ENCODE results near the gene FSTL5. TPM values are rescaled to one million over a fixed set of nuclear protein-coding genes. Genes with fewer than 3 reads are reported as not detected.
A peak's percentile ranks its signal among the peaks of the same experiment; 100 is the strongest.

The FSTL5 gene
- polyA plus RNA-seq, 4 donors, result 0.19 to 0.36 TPM; not detected in 2

DNA sequence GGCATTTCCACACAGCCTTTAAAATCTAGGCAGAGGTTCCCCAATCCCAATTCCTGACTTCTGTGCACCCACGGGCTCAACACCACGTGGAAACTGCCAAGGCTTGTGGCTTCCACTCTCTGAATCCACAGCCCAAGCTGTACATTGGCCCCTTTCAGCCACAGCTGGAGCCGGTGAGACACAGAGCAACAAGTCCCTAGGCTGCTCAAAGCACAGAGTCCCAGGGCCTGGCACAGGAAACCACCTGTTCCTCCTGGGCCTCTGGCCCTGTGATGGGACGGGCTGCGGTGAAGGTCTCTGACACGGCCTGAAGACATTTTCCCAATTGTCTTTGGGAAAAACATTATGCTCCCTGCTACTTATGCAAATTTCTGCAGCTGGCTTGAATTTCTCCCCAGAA, 500.0 kb downstream of the FSTL5 start:
- Histone ChIP-seq H3K4me1 (ENCODE audit: control insufficient read depth in 3 of 3, insufficient read depth in 2 of 3, low read depth in 1 of 3, low read length in 2 of 3) (no peaks in the 10 kb centered on the region), H3K27ac (ENCODE audit: low read depth in 1 of 3, low read length in 2 of 3) (no peak overlapping the region), H3K4me3 (ENCODE audit: low read depth in 1 of 3, low read length in 3 of 3) (no peak overlapping the region), H3K9me3 (ENCODE audit: control insufficient read depth in 2 of 2, insufficient read depth in 1 of 2, low read depth in 1 of 2, low read length in 1 of 2) (no peaks in the 10 kb centered on the region), H3K36me3 (ENCODE audit: control insufficient read depth in 3 of 3, insufficient read depth in 2 of 3, low read depth in 1 of 3, low read length in 3 of 3) (no peaks in the 10 kb centered on the region), H3K27me3 (ENCODE audit: control insufficient read depth in 3 of 3, insufficient read depth in 3 of 3, low read length in 3 of 3) (no peaks in the 10 kb centered on the region)
- WGBS, 3 donors, result 76 to 89% (median 81%) methylated on average over 6 of the region's 6 CpGs
- DNase-seq, result no peak
- no peak for FAIRE-seq

DNA sequence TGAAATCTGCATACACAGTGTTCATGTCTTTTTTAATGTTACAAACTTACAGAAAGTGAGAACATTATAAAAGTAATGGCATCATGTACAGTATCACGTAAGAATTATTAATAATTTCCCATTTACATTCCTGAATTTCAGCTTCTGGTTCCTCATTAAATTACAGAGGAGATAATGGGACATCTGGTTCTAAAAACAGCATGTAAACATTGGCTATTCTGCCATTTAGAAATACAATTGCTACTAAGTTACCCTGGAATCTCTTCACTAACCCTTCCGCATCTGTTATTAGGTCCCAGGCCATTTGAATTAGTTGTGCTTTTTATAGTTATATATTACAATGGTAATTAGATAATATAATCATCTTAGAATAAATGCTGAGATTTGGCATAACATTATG, 505.1 kb downstream of the FSTL5 start:
- H3K27ac ChIP-seq (ENCODE audit: low read depth in 1 of 3, low read length in 2 of 3), result no peak overlapping the region
- H3K4me3 ChIP-seq (ENCODE audit: low read depth in 1 of 3, low read length in 3 of 3), result no peak overlapping the region
- FAIRE-seq (no peak), DNase-seq (no peak)
- no peaks in the 10 kb centered on the region for H3K9me3 ChIP-seq (ENCODE audit: control insufficient read depth in 2 of 2, insufficient read depth in 1 of 2, low read depth in 1 of 2, low read length in 1 of 2)
- WGBS, 3 donors, result 68 to 78% (median 75%) methylated on average over 2 of the region's 2 CpGs
- no peaks in the 10 kb centered on the region for H3K27me3 ChIP-seq (ENCODE audit: control insufficient read depth in 3 of 3, insufficient read depth in 3 of 3, low read length in 3 of 3)
- H3K36me3 ChIP-seq (ENCODE audit: control insufficient read depth in 3 of 3, insufficient read depth in 2 of 3, low read depth in 1 of 3, low read length in 3 of 3), result no peaks in the 10 kb centered on the region
- H3K4me1 ChIP-seq (ENCODE audit: control insufficient read depth in 3 of 3, insufficient read depth in 2 of 3, low read depth in 1 of 3, low read length in 2 of 3), result no peaks in the 10 kb centered on the region

DNA sequence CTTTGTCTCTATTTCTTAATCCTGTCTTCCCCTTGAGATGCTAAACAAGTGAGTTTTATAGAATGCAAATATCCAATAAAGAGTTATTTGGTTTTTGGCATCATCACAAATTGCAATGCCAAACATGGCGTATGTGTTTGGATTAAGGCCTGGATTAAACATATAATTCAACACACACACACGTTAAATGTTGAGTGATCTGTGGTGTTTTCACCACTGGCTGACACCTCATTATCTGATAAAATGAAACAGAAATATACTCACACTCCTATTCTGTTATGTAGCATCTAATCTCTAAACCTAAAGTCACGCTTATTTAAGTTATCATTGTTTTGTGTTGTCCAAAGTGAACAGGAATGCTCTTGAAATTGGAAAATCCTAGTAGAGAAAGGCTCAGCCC, 506.2 kb downstream of the FSTL5 start:
- DNase-seq (no peak), FAIRE-seq (no peak)
- H3K9me3 ChIP-seq (ENCODE audit: control insufficient read depth in 2 of 2, insufficient read depth in 1 of 2, low read depth in 1 of 2, low read length in 1 of 2), result no peaks in the 10 kb centered on the region
- no peaks in the 10 kb centered on the region for H3K27me3 ChIP-seq (ENCODE audit: control insufficient read depth in 3 of 3, insufficient read depth in 3 of 3, low read length in 3 of 3)
- H3K27ac ChIP-seq (ENCODE audit: low read depth in 1 of 3, low read length in 2 of 3), result no peak overlapping the region
- H3K4me3 ChIP-seq (ENCODE audit: low read depth in 1 of 3, low read length in 3 of 3), result no peak overlapping the region
- H3K4me1 ChIP-seq (ENCODE audit: control insufficient read depth in 3 of 3, insufficient read depth in 2 of 3, low read depth in 1 of 3, low read length in 2 of 3), result no peaks in the 10 kb centered on the region
- no peaks in the 10 kb centered on the region for H3K36me3 ChIP-seq (ENCODE audit: control insufficient read depth in 3 of 3, insufficient read depth in 2 of 3, low read depth in 1 of 3, low read length in 3 of 3)
- WGBS, 3 donors, result 74 to 81% (median 78%) methylated on average over 3 of the region's 3 CpGs

DNA sequence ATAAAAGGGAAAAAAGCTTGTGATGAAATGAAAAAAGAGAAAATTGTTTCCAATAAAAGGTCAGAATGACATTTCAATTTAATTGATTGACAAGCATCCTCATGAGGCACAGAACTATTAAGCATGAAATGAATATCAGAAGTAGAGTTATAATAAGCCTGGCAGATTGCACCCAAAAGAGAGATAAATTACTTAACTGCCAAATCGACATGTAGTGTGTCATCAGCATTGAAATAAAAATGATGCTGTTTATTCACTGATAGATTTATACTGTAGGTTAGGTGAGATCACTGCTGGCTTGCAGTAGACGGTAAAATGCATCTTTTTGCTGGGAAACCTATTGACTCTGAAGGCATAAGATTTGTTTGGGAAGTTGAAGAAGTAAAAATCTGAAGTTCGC, 507.2 kb downstream of the FSTL5 start:
- Histone ChIP-seq H3K36me3 (ENCODE audit: control insufficient read depth in 3 of 3, insufficient read depth in 2 of 3, low read depth in 1 of 3, low read length in 3 of 3) (no peaks in the 10 kb centered on the region), H3K27ac (ENCODE audit: low read depth in 1 of 3, low read length in 2 of 3) (no peak overlapping the region), H3K27me3 (ENCODE audit: control insufficient read depth in 3 of 3, insufficient read depth in 3 of 3, low read length in 3 of 3) (no peaks in the 10 kb centered on the region), H3K9me3 (ENCODE audit: control insufficient read depth in 2 of 2, insufficient read depth in 1 of 2, low read depth in 1 of 2, low read length in 1 of 2) (no peaks in the 10 kb centered on the region), H3K4me3 (ENCODE audit: low read depth in 1 of 3, low read length in 3 of 3) (no peak overlapping the region), H3K4me1 (ENCODE audit: control insufficient read depth in 3 of 3, insufficient read depth in 2 of 3, low read depth in 1 of 3, low read length in 2 of 3) (no peaks in the 10 kb centered on the region)
- no peak for FAIRE-seq
- DNase-seq, result no peak
- 64 to 76% (median 69%) methylated on average over 3 of the region's 3 CpGs for WGBS, 3 donors

DNA sequence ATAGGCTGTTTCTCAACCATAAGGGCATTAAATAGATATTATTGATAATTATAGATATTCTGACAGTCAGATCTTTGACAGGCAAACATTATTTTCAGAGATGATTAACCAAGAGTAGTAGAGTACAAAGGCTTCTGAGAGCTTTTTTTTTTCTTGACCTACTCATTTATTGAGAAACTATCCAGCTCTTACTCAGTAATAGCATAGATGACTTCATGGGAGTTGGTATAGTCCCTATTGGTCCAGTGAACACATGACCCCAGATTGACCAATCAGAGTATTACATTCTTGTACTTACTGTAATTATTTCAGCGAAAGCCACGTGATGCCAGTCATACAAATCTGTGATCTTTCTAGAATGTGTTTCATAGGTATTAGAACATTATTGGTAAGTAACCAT, 508.7 kb downstream of the FSTL5 start:
- 79 to 86% (median 80%) methylated on average over 2 of the region's 2 CpGs for WGBS, 3 donors
- no peak overlapping the region for H3K27ac ChIP-seq (ENCODE audit: low read depth in 1 of 3, low read length in 2 of 3)

DNA sequence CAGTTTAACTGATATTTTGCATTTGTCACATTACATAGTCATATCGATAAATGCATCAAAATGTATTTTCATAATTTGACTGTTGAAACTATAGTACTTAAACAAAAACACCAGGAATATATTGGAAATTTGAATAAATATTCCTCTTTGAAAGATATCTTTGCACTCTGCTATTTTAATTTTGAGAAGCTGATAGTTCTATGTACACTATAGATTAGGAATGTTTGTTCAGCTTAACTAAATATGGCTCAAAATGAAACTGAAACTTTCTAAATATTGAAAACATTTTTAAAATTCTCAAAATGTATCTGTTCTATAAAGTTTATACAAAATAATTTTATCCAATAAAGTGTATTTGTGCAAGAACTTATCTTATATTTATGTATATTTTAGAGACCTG, 510.1 kb downstream of the FSTL5 start:
- peak; percentile 36 for FAIRE-seq
- DNase-seq, result no peak
- WGBS, 3 donors, result 84 to 97% (median 91%) methylated on average over 1 of the region's 1 CpG
- Histone ChIP-seq H3K4me1 (ENCODE audit: control insufficient read depth in 3 of 3, insufficient read depth in 2 of 3, low read depth in 1 of 3, low read length in 2 of 3) (no peaks in the 10 kb centered on the region), H3K27me3 (ENCODE audit: control insufficient read depth in 3 of 3, insufficient read depth in 3 of 3, low read length in 3 of 3) (no peaks in the 10 kb centered on the region), H3K4me3 (ENCODE audit: low read depth in 1 of 3, low read length in 3 of 3) (no peak overlapping the region), H3K27ac (ENCODE audit: low read depth in 1 of 3, low read length in 2 of 3) (no peak overlapping the region), H3K9me3 (ENCODE audit: control insufficient read depth in 2 of 2, insufficient read depth in 1 of 2, low read depth in 1 of 2, low read length in 1 of 2) (no peaks in the 10 kb centered on the region), H3K36me3 (ENCODE audit: control insufficient read depth in 3 of 3, insufficient read depth in 2 of 3, low read depth in 1 of 3, low read length in 3 of 3) (no peaks in the 10 kb centered on the region)

More for the DNA sequence above, 508.7 kb downstream of the FSTL5 start:
- no peak for DNase-seq
- Histone ChIP-seq H3K9me3 (ENCODE audit: control insufficient read depth in 2 of 2, insufficient read depth in 1 of 2, low read depth in 1 of 2, low read length in 1 of 2) (no peaks in the 10 kb centered on the region), H3K4me3 (ENCODE audit: low read depth in 1 of 3, low read length in 3 of 3) (no peak overlapping the region), H3K4me1 (ENCODE audit: control insufficient read depth in 3 of 3, insufficient read depth in 2 of 3, low read depth in 1 of 3, low read length in 2 of 3) (no peaks in the 10 kb centered on the region), H3K27me3 (ENCODE audit: control insufficient read depth in 3 of 3, insufficient read depth in 3 of 3, low read length in 3 of 3) (no peaks in the 10 kb centered on the region), H3K36me3 (ENCODE audit: control insufficient read depth in 3 of 3, insufficient read depth in 2 of 3, low read depth in 1 of 3, low read length in 3 of 3) (no peaks in the 10 kb centered on the region)
- FAIRE-seq, result no peak

DNA sequence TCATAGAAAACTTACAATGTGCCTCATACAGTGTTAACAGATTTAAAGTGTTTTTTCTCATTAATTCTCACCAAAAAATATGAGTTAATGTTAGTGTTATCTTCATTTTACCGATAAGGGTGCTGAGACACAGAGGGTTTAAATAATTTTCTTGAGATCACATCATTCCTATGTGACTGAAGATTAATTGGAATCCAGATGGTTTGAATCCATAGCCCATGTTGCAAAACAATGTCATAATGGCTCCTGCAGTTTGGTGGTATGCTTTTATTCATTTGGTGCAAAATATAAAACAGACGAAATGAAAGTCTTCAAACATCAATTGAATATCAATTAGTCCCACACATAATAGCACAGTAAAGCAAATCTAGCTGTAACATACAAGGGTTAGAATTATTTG, 512.2 kb downstream of the FSTL5 start:
- Histone ChIP-seq H3K36me3 (ENCODE audit: control insufficient read depth in 3 of 3, insufficient read depth in 2 of 3, low read depth in 1 of 3, low read length in 3 of 3) (no peaks in the 10 kb centered on the region), H3K4me3 (ENCODE audit: low read depth in 1 of 3, low read length in 3 of 3) (no peak overlapping the region), H3K27me3 (ENCODE audit: control insufficient read depth in 3 of 3, insufficient read depth in 3 of 3, low read length in 3 of 3) (no peaks in the 10 kb centered on the region), H3K9me3 (ENCODE audit: control insufficient read depth in 2 of 2, insufficient read depth in 1 of 2, low read depth in 1 of 2, low read length in 1 of 2) (no peaks in the 10 kb centered on the region), H3K27ac (ENCODE audit: low read depth in 1 of 3, low read length in 2 of 3) (no peak overlapping the region), H3K4me1 (ENCODE audit: control insufficient read depth in 3 of 3, insufficient read depth in 2 of 3, low read depth in 1 of 3, low read length in 2 of 3) (no peaks in the 10 kb centered on the region)
- no peak for FAIRE-seq
- no peak for DNase-seq
- 72 to 91% (median 85%) methylated on average over 2 of the region's 2 CpGs for WGBS, 3 donors

DNA sequence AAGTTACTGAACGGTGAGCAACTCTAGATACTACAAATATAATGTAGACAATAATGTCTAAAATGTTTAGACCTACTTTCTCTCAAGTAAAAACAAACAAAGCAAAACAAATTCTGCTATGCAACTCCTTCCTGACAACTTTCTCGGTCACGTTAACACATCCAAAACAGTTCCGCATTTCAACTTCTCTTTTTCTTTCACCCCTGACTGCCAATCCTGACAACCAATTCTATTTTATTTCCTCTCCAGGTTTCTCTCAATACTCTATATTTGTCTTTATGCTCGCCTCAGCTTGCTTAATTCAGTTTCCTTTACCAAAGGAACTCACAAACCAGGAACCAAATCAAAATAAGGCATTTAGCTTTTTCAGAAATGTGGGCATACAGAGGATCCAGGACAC, 513.0 kb downstream of the FSTL5 start:
- H3K4me1 ChIP-seq (ENCODE audit: control insufficient read depth in 3 of 3, insufficient read depth in 2 of 3, low read depth in 1 of 3, low read length in 2 of 3), result no peaks in the 10 kb centered on the region
- no peaks in the 10 kb centered on the region for H3K27me3 ChIP-seq (ENCODE audit: control insufficient read depth in 3 of 3, insufficient read depth in 3 of 3, low read length in 3 of 3)
- DNase-seq (no peak), FAIRE-seq (no peak)
- no peak overlapping the region for H3K27ac ChIP-seq (ENCODE audit: low read depth in 1 of 3, low read length in 2 of 3)
- H3K9me3 ChIP-seq (ENCODE audit: control insufficient read depth in 2 of 2, insufficient read depth in 1 of 2, low read depth in 1 of 2, low read length in 1 of 2), result no peaks in the 10 kb centered on the region
- WGBS, 3 donors, result 60 to 77% (median 69%) methylated on average over 5 of the region's 5 CpGs
- H3K4me3 ChIP-seq (ENCODE audit: low read depth in 1 of 3, low read length in 3 of 3), result no peak overlapping the region
- H3K36me3 ChIP-seq (ENCODE audit: control insufficient read depth in 3 of 3, insufficient read depth in 2 of 3, low read depth in 1 of 3, low read length in 3 of 3), result no peaks in the 10 kb centered on the region

DNA sequence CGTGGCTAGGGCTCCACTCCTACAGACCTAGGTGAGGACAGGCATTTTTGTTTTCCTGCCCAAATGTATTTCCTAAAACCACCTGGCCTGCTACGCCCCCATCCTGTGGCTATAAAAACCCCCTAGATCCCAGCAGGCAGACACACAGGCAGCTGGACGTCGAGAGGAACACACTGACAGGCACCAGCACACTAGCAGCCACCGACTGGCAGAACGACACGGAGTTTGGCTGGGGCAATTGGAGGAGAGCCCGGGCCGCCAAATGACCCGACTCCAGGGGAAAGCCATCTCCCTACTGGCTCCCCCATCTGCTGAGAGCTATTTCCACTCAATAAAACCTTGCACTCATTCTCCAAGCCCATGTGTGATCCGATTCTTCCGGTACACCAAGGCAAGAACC, 516.0 kb downstream of the FSTL5 start:
- DNase-seq (no peak), FAIRE-seq (no peak)
- H3K36me3 ChIP-seq (ENCODE audit: control insufficient read depth in 3 of 3, insufficient read depth in 2 of 3, low read depth in 1 of 3, low read length in 3 of 3), result no peaks in the 10 kb centered on the region
- H3K4me1 ChIP-seq (ENCODE audit: control insufficient read depth in 3 of 3, insufficient read depth in 2 of 3, low read depth in 1 of 3, low read length in 2 of 3), result no peaks in the 10 kb centered on the region
- H3K9me3 ChIP-seq (ENCODE audit: control insufficient read depth in 2 of 2, insufficient read depth in 1 of 2, low read depth in 1 of 2, low read length in 1 of 2), result no peaks in the 10 kb centered on the region
- H3K27ac ChIP-seq (ENCODE audit: low read depth in 1 of 3, low read length in 2 of 3), result no peak overlapping the region
- no peak overlapping the region for H3K4me3 ChIP-seq (ENCODE audit: low read depth in 1 of 3, low read length in 3 of 3)
- H3K27me3 ChIP-seq (ENCODE audit: control insufficient read depth in 3 of 3, insufficient read depth in 3 of 3, low read length in 3 of 3), result no peaks in the 10 kb centered on the region
- WGBS, 3 donors, result 85 to 90% (median 88%) methylated on average over 12 of the region's 12 CpGs
